Nephron progenitor cell (in vitro differentiated cells): ENCODE measurements around the gene VTI1A.

Experiments used
- DNase-seq: peaks from one replicate; pipeline ENCODE4 v3.0.0; 2021
- H3K27ac Mint-ChIP-seq: 2 replicates; pipeline ENCODE4 v1.8.0; 2021; ENCODE audit warnings: mild to moderate bottlenecking, moderate library complexity, mixed read lengths
- H3K27me3 Mint-ChIP-seq: 2 replicates; pipeline ENCODE4 v1.8.0; 2021; ENCODE audit warnings: mild to moderate bottlenecking, low read depth, mixed read lengths; ENCODE audit not compliant: poor library complexity
- H3K36me3 Mint-ChIP-seq: 2 replicates; pipeline ENCODE4 v1.8.0; 2021; ENCODE audit warnings: low read depth, mixed read lengths
- H3K4me1 Mint-ChIP-seq: 2 replicates; pipeline ENCODE4 v1.8.0; 2021; ENCODE audit warnings: mixed read lengths
- H3K4me3 Mint-ChIP-seq: 2 replicates; pipeline ENCODE4 v1.8.0; 2021; ENCODE audit warnings: mild to moderate bottlenecking, moderate library complexity, mixed read lengths
- H3K9me3 Mint-ChIP-seq: 2 replicates; pipeline ENCODE4 v1.8.0; 2021; ENCODE audit warnings: mild to moderate bottlenecking, moderate library complexity, mixed read lengths
- CTCF ChIP-seq: fragments of 200-600 bp; sonication (generic); IDR thresholded peaks from 2 replicates; pipeline ENCODE4 v1.5.0; 2021; ENCODE audit warnings: antibody characterized with exemption

VTI1A gene

GRCh38 chr10:112799726-112800510, 352.9 kb downstream of the VTI1A start:
- H3K9me3 Mint-ChIP-seq = no peaks in the 10 kb centered on the region
- H3K4me1 Mint-ChIP-seq = peaks cover 36% of the 10 kb centered on the region
- peaks cover 4% of the 10 kb centered on the region for H3K27me3 Mint-ChIP-seq
- H3K36me3 Mint-ChIP-seq = no peaks in the 10 kb centered on the region
- DNase-seq = no peak
- TF ChIP-seq CTCF = no peak
- no peak overlapping the region for H3K27ac Mint-ChIP-seq
- no peak overlapping the region for H3K4me3 Mint-ChIP-seq

GRCh38 chr10:112801004-112801403, 354.0 kb downstream of the VTI1A start:
- H3K4me3 Mint-ChIP-seq = no peak overlapping the region
- no peaks in the 10 kb centered on the region for H3K36me3 Mint-ChIP-seq
- TF ChIP-seq CTCF = no peak
- H3K27ac Mint-ChIP-seq = peak overlapping the region; percentile 64
- H3K27me3 Mint-ChIP-seq = peaks cover 4% of the 10 kb centered on the region
- H3K9me3 Mint-ChIP-seq = no peaks in the 10 kb centered on the region
- DNase-seq = no peak
- H3K4me1 Mint-ChIP-seq = peaks cover 36% of the 10 kb centered on the region

GRCh38 chr10:112801748-112802147, 354.7 kb downstream of the VTI1A start:
- DNase-seq = no peak
- H3K27ac Mint-ChIP-seq = no peak overlapping the region
- no peaks in the 10 kb centered on the region for H3K36me3 Mint-ChIP-seq
- H3K4me3 Mint-ChIP-seq = no peak overlapping the region
- peaks cover 32% of the 10 kb centered on the region for H3K4me1 Mint-ChIP-seq
- TF ChIP-seq CTCF = no peak
- H3K9me3 Mint-ChIP-seq = no peaks in the 10 kb centered on the region
- H3K27me3 Mint-ChIP-seq = peaks cover 4% of the 10 kb centered on the region

- H3K9me3 Mint-ChIP-seq = no peaks in the 10 kb centered on the region
- no peak for TF ChIP-seq CTCF
- H3K27ac Mint-ChIP-seq = no peak overlapping the region
- no peak for DNase-seq
- H3K4me1 Mint-ChIP-seq = peaks cover 24% of the 10 kb centered on the region
- H3K36me3 Mint-ChIP-seq = peaks cover 6% of the 10 kb centered on the region
- no peak overlapping the region for H3K4me3 Mint-ChIP-seq
- H3K27me3 Mint-ChIP-seq = peaks cover 4% of the 10 kb centered on the region
Measured at GRCh38 chr10:112802411-112803022, 355.5 kb downstream of the VTI1A start.

- Mint-ChIP-seq H3K4me1 (peaks cover 16% of the 10 kb centered on the region), H3K27me3 (peaks cover 4% of the 10 kb centered on the region), H3K9me3 (no peaks in the 10 kb centered on the region), H3K36me3 (peaks cover 6% of the 10 kb centered on the region), H3K4me3 (no peak overlapping the region), H3K27ac (no peak overlapping the region)
- TF ChIP-seq CTCF = no peak
- no peak for DNase-seq
Measured at GRCh38 chr10:112803961-112804401, 357.0 kb downstream of the VTI1A start.

GRCh38 chr10:112805254-112805590, 358.2 kb downstream of the VTI1A start:
- no peak for TF ChIP-seq CTCF

More at GRCh38 chr10:112805254-112805590, 358.2 kb downstream of the VTI1A start:
- Mint-ChIP-seq H3K4me1 (peaks cover 18% of the 10 kb centered on the region), H3K36me3 (peaks cover 13% of the 10 kb centered on the region), H3K27me3 (no peaks in the 10 kb centered on the region), H3K27ac (no peak overlapping the region), H3K9me3 (peaks cover 3% of the 10 kb centered on the region), H3K4me3 (no peak overlapping the region)
- no peak for DNase-seq
